Heart left ventricle (tissue), 13 donors: ENCODE results near the gene DUSP10.

ENCODE experiments used
- POLR2A ChIP-seq, 2 donors: fragments of 450-650 bp; IDR thresholded peaks; one replicate each; pipeline ENCODE4 v1.6.1; 2017; ENCODE audit warnings: antibody characterized with exemption in 2 of 2, mild to moderate bottlenecking in 2 of 2, moderate library complexity in 2 of 2
- TF ChIP-seq, protein P1 (sequence below), 12 donors: fragments of 200-600 bp; sonication (generic) in 4 of 12; IDR thresholded peaks; one replicate each; pipeline versions ENCODE4 v1.5.0 to v1.8.0; 2018 to 2022; ENCODE audit warnings: antibody characterized with exemption in 12 of 12, mild to moderate bottlenecking in 5 of 12
- donor health status: ischemic (EF 13 %, LVEDD 7.1; RV severe dilation, severe dysfunction).
- donor health status: DM: no; HTN: yes; CAD: no.
- donor health status: DM: no; HTN: no; CAD: no.
- donor health status: ischemic (EF 25% LVEDD 6.9; RV normal size, moderate dysfunction).
- donor health status: ischemic (EF 25% LVEDD 5.7; RV mildly dilated, moderate dysfunction).
- donor health status: ischemic (EF 35%, LVEDD 5.7; RV mildly dilated, moderate dysfunction).
- donor health status: nonischemic (EF 11% LVEDD 7.7; RV severe dilation, severe dysfunction).
- donor health status: DM: yes; HTN: yes; CAD: no.
- donor health status: PGD.
- donor health status: ischemic (EF 29% LVEDD 5.4; RV normal size, mild dysfunction).
- donor health status: nonischemic (EF 23%, LVEDD 6.1; RV moderate dilation, normal function).

DNA sequence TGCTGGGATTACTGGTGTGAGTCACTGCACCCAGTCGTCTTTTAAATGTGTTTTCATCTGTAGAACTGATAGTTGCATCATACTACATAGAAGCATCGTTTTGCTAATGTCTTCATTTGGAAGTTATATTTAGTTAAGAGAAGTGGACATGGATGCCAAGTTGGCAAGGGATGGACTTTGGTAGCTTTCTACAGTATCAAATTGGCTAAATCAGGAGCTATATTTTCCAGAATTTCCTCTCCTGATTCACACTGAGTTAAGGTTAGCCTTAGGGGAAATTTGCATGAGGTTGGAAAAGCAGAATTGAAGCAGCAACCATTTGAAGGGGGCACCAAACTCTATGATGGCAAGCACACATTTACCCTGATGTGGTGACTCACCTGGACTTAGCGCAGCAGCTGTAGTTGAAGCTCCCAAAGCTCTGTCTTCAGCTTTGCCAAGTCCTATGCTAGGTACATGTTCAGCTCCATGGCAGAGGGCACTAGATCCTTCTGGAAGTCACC lies 43.9 kb downstream of the DUSP10 start:
- TF ChIP-seq, protein P1, sequence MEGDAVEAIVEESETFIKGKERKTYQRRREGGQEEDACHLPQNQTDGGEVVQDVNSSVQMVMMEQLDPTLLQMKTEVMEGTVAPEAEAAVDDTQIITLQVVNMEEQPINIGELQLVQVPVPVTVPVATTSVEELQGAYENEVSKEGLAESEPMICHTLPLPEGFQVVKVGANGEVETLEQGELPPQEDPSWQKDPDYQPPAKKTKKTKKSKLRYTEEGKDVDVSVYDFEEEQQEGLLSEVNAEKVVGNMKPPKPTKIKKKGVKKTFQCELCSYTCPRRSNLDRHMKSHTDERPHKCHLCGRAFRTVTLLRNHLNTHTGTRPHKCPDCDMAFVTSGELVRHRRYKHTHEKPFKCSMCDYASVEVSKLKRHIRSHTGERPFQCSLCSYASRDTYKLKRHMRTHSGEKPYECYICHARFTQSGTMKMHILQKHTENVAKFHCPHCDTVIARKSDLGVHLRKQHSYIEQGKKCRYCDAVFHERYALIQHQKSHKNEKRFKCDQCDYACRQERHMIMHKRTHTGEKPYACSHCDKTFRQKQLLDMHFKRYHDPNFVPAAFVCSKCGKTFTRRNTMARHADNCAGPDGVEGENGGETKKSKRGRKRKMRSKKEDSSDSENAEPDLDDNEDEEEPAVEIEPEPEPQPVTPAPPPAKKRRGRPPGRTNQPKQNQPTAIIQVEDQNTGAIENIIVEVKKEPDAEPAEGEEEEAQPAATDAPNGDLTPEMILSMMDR (IDR thresholded peaks at IDR 0.05) = no peak
- no peak for TF ChIP-seq POLR2A (IDR thresholded peaks at IDR 0.05)
